Measurements from ENCODE around the gene PDE2A.

- TF ChIP-seq CTCF (IDR thresholded peaks at IDR 0.05) = no peak
- TF ChIP-seq POLR2A (IDR thresholded peaks at IDR 0.05) = no peak
Measured at GRCh38 chr11:72551571-72551970, 122.7 kb downstream of the PDE2A start.

Measured in lower leg skin (tissue), 3 donors.